HG02973 (cell line): ENCODE data around the gene CDPF1.

ENCODE experiments used
- ATAC-seq: cut with Tn5 transposase; IDR thresholded peaks from one replicate; pipeline ENCODE4 v1.9.1; 2021; ENCODE audit warnings: moderate library complexity; ENCODE audit not compliant: unreplicated experiment

CDPF1 gene, protein sequence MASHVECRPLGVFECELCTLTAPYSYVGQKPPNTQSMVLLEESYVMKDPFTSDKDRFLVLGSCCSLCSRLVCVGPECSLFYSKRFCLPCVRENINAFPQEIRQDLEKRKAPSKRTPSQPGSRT

GRCh38 chr22:46250035-46250782 is at the start of gene CDPF1:
CDPF1 (minus strand) TSS chr22:46250293; CDS start chr22:46248284, 2,009 bp downstream.
- ATAC-seq, result peak; percentile 77

GRCh38 chr22:46299101-46299500 is 49.0 kb upstream of the CDPF1 start:
- no peak for ATAC-seq

GRCh38 chr22:46297151-46297812 is 47.2 kb upstream of the CDPF1 start:
- ATAC-seq, result peak; percentile 21

- ATAC-seq, result peak; percentile 87
Measured at GRCh38 chr22:46296257-46297150, 46.4 kb upstream of the CDPF1 start, which contains the start of gene GTSE1. GTSE1 (plus strand) TSS chr22:46296870; CDS start chr22:46297401, 531 bp downstream.

DNA sequence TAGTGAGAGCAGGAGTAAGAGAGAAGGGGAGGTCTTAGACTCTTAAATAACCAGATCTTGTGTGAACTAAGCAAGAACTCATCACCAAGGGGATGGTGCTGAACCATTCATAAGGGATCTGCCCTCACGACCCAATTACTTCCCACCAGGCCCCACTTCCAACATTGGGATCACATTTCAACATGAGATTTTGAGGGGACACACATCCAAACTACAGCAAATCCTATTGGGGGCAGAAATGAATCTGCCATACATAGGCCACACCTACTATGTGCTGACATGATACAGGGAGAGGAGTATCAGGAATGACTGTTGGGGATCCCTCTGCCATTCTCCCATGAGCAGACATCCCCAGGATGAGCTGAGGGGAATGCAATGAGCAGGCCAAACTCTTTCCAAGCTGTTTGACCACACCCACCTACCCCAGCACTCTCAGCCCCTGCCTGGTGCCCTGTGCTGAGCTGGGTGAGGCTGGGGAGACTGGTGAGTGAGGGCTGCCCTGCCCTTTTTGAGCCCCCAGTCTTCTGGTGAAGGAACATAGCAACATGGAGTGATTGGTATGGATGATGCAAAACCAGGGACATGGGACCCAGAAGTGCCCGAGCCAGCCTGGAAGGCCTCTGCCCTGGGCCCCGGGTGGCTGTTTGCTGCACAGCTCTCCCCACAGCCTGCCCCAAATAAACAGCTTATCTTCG is 45.3 kb upstream of the CDPF1 start:
- ATAC-seq, result no peak

- no peak for ATAC-seq
Measured at GRCh38 chr22:46294784-46295183, 44.7 kb upstream of the CDPF1 start.

DNA sequence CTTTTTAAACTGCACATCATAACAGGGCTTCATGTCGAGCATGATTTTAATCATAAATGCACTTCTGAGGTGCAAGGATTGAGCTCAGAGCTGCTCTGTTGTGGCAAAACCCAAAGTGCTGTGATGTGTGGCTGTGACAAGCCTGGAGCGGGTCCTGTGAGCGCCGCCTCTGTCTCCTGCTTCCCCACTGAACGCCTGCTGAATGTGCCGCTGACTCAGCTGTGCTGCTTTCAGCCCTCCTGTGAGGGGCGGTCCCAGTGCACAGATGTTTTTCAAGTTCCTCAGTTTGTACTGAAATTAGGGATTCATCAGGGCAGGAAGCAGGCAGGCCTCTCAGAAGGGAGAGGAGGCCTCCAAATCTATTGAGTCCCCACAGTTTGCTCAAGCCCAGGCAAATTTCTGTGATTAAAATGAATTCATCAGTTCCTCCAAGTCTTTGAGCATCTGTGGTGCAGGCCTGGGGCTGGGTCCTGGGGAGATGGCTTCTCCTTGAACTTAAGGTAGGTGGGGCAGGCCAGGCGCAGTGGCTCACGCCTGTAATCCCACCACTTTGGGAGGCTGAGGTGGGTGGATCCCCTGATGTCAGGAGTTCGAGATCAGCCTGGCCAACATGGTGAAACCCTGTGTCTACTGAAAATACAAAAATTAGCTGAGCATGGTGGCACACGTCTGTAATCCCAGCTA is 43.6 kb upstream of the CDPF1 start:
- ATAC-seq, result no peak

GRCh38 chr22:46292732-46293131 is 42.6 kb upstream of the CDPF1 start:
- no peak for ATAC-seq

GRCh38 chr22:46292173-46292572 is 42.1 kb upstream of the CDPF1 start:
- no peak for ATAC-seq

DNA sequence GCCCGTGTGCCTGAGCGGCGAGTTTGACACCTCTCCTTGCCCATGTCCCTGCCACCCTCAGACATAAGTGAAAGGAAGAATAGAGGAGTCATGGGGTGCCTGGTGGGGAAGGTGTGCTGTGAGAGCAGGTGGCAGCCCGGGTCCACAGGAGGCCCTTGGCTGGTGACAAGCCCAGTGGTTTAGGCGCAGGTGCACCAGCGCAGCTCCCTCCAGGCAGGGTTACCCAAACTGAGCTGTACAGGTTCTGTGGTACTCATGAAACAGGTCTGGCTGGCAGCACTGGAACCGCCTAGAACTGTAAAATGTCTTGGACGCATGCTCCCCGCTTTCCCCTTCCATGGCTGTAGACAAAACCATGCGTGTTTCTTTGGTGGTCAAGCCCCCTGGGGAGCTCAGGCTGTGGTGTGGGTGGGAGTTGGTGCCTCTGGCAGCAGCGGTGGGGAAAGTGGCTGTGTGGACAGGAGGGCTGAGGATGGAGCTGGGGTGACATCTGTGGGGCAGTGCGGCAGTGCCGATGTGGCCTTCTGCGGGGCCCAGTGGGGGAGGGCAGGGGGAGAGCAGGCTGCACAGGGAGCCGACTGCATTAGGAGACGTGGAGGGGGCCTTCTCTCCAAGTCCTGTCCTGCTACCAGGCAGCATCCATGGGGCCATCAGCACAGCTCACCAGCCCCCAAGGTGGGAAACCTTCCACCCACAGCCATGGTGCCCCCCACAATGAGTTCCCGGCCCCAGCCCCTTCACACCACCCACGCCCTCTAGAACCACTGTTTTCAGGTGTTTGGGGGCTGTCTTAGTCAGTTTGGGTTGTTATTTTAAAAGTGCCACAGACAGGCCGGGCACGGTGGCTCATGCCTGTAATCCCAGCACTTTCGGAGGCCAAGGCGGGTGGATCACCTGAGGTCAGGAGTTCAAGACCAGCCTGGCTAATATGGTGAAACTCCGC is 41.0 kb upstream of the CDPF1 start:
- ATAC-seq, result no peak

DNA sequence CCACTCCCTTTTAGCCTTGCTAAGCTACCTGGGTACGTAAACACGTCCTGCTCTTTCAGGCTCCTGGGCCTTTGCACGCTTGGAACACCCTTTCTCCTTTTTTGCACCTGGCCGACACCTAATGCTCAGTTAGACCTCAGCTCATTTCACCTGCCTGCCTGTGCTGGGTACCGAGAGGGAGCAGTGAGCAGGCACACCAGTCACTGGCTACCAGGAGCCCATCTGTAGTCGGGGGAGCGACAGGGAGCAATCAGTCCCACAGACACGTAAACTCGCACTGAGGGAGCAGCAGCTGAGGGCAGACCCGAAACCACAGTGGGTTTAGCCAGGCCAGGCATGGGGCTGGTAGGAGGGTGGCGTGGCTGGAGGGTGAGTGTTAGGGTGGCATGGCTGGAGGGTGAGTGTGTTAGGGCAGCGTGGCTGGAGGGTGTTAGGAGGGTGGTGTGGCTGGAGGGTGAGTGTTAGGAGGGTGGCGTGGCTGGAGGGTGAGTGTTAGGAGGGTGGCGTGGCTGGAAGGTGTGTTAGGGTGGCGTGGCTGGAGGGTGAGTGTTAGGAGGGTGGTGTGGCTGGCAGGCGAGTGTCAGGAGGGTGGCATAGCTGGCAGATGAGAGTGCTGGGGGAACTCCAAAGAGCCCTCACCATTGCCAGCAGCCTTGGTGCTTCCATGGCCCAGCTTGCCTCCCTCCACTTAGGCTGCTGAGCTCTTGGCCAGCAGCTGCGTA is 40.2 kb upstream of the CDPF1 start:
- no peak for ATAC-seq

- no peak for ATAC-seq
Measured at GRCh38 chr22:46289244-46289891, 39.3 kb upstream of the CDPF1 start.

- no peak for ATAC-seq
Measured at GRCh38 chr22:46288846-46289243, 38.8 kb upstream of the CDPF1 start.

DNA sequence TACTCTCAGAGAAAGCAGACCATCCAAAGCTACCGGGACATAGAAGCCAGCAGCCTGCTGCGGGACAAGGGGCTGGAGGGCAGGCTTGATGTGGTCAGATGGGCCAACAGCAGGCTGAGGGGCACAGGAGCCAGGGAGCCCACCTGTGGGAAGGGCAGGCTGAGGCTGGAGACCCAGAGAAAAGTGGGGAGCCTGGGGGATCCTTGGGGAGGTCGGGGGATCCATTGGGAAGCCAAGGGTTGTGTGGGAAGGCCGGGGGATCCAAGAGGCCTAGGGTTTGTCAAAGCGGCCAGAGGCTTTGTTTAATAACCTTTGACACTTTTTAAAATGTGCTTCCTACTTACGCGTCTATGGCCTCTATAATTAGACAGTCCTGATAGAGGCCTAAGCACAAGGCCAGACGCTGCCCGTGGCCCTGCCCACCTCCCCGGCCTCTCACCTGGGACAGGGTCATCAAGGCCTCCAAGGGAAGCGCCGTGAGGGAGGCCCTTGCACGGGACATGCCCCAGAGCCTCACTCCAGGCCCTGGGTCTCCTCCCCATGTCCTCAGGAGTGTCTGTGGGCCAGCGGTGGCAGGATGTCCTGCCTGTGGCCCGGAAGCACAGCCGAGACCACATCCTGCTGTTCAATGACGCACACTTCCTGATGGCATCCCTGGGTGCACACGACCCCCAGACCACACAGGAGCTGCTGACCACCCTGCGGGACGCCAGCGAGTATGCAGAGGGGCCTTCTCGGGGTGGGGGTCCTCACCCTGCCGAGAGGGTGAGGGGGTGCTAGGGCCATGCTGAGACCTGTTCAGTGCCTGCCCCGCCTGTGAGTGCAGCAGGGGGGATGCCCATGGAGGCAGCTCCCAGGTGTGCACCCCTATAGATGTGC is 38.0 kb upstream of the CDPF1 start:
- peak; percentile 64 for ATAC-seq

GRCh38 chr22:46286941-46287872 is 37.1 kb upstream of the CDPF1 start:
- ATAC-seq, result no peak

DNA sequence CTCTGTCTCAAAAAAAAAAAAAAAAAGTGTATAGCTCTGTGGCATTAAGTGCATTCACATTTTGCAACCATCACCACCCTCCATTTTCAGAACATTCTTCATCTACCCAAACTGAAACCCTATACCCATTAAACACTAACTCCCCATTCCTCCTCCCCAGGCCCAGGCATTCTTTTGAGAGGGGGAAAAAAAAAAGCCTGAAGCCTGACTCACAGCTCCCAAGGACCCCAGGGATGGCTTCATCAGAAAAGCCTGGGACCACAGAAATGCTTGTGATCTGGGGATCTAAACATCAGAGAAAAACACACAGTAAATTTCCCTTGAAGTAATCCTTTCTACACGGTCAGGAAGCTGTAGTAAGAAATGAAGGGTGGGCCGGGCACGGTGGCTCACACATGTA is 35.9 kb upstream of the CDPF1 start:
- no peak for ATAC-seq
